Stimulated activated CD8-positive, alpha-beta memory T cell treated with anti-CD3 and anti-CD28 coated beads, Interleukin-15, amount 100 ng/mL, for 4 hours (primary cell): Measurements from ENCODE around the gene BAHD1.

Source experiments
- DNase-seq, 2 donors: peaks; one replicate each; pipeline ENCODE4 v3.0.0-alpha.2; 2020; ENCODE audit warnings: low read depth in 2 of 2

BAHD1 gene

GRCh38 chr15:40498891-40499290, 58.1 kb downstream of the BAHD1 start:
- DNase-seq: no peak

GRCh38 chr15:40499931-40500330, 59.2 kb downstream of the BAHD1 start:
- no peak for DNase-seq

DNA sequence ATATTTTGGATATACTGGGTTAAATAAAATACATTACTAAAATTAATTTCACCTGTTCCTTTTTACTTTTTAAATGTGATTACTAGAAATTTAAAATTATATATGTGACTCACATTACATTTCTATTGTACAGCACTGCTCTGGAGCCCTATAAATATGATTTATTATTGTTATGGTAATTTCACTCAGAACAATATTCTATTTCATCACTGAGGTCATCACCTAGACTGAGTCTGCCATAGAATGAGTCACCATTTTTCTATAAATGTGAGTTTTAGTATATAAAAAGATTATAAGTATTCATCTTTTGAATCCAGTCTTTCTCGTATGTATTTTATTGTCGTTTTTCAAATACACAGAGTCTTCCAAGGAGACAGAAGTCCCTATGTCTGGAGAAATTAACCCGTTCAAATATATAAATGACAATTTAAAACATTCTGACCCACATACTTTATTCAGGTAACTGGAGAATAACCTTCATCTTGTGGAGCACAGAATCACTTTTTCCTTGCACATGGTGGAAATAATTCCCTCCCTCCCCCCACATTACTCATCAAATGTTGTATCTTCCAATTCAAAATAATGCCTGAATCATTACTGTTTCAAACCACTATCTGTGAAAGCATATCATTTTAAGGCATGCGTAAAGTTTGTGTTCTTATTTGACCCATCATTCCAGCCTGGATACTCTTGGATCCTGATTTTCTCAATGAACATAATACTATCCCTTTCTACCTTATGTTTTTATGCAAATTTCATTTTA, 60.0 kb downstream of the BAHD1 start:
- DNase-seq: no peak

DNA sequence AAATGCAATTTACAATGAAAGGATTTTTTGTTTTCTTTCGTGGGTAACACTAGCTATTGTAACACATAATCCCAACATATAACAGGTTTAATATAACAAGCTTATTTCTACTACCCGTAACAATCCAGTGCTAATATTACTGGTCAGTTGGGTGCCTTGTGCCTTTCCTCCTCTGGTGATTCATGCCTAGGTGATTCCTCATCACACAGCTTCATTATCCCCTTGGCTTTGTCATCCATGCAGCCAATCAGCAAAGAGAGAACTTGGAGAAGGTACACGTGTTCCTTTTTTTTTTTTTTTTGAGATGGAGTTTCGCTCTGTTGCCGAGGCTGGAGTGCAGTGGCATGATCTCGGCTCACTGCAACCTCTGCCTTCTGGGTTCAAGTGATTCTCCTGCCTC, 60.7 kb downstream of the BAHD1 start:
- no peak for DNase-seq

DNA sequence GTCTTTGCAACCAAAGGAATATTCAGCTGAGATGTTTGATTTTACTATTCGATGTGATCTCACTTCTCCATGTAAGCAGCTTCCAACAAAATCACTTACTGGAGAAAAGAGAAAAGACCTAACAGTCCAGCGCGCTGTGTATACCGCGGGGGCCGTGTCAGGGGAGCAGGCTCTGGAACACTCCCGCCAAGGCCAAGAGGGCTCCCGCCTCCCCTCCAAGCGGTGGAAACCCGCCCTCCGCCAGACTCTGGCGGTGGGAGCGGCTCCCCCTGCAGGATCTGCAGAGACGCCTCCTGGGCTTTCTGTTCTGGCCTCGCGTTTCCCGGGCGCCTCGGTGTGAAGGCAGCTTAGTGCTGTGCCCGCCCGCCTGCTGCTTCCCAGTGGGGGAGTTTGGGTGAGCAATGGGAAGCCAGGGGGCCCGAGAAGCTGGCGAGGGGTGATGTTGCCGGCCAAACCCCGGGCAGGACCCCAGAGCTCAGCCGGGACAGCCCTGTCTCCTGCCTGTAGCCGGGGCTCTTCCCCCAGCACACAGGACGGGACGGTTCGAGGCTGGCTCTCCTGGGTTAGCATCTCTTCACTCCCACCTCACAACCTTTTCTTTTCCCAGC, 66.3 kb downstream of the BAHD1 start:
- DNase-seq: peak; percentile 26 to 42

GRCh38 chr15:40508216-40508615, 67.5 kb downstream of the BAHD1 start:
- DNase-seq: no peak

DNA sequence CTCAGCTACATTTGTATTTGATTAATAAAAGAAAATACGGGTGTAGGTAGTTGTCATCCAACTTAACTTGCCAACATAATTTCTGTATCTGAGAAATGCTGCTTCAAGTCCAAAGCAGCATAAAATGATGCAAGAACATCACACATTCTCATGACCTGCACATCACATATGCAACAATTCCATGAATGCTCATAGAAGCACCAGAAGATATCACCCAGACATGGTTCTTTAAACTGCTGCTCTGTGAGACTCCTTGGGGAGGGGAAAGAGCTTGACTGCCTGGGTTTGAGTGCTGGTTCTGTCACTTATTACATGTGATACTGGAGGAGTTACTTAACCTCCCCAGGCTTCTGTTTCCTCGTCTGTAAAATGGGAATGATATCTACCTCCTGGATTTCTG, 69.4 kb downstream of the BAHD1 start:
- no peak for DNase-seq

GRCh38 chr15:40511093-40511471, 70.3 kb downstream of the BAHD1 start:
- no peak for DNase-seq

GRCh38 chr15:40511472-40512133, 70.8 kb downstream of the BAHD1 start:
- DNase-seq: no peak

DNA sequence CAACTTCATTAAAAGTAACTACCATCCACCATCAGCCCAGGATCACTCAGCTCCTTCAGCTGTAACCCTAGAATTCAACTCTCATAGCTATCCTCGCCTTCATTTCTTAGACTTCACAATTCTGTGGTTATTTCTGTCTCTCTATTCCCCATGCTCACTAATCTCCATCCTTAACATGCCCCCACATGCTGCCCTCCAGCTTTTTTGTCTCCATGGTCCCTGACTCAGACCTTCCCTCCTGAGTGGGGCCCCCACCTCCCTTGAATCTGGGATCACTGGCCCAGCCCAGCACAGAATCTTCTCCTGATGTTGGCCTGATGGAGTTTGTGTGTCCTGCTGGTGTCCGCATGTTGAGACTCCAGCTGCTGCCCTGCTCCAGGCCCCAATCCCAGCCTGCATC, 71.7 kb downstream of the BAHD1 start:
- no peak for DNase-seq

DNA sequence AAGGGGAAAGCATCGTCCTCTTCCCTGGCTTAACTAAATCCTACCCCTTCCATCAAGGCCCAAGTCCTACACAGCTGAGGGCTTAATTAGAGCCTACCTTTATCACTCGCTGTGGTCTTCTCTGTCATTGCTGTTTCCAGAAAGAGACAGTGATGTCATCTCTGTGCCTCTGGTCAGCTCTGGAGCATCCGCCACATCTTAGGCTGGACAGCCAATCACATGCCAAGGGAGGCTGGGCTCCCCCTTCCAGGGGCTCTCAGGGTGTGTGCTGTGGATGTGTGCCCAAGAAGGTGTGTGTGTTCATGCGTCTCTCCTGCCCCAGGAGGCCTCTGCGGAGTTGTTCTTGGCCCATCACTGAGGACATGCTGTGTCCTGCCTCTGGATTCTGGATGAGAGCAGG, 72.9 kb downstream of the BAHD1 start:
- DNase-seq: no peak

GRCh38 chr15:40516322-40516721, 75.6 kb downstream of the BAHD1 start:
- DNase-seq: no peak
